Fibroblast of skin of left quadriceps (primary cell): ENCODE data around the gene NUDT13.
"Not testable (repeated sequence)": the region's sequence is repeated elsewhere in the genome, so short reads cannot be mapped to it uniquely, and the experiment has no call there.

Experiments used
- DNase-seq, 2 experiments: peaks; one replicate each; pipeline ENCODE4 v3.0.0-alpha.2; 2013; ENCODE audit warnings: low read depth in 2 of 2

Gene NUDT13

DNA sequence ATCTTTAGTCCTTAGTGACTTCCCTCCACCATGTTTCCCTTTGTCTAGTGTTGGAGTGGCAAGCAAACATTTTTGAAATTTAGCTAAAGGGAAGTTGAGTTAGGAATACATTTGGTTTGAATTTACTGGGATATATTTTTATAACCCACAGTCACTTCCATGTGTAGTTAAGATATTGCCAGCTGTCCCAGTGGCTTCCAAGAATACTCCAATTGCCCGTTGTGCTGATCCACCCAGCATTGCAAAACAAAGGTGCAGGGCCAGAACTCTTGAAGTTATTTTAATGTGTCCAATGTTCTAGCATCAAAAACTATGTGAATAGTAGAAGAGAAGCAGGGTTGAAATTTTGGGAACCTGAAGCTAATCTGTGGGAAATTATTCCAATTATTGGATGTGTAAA is 11.1 kb upstream of the NUDT13 start:
- no peak for DNase-seq

DNA sequence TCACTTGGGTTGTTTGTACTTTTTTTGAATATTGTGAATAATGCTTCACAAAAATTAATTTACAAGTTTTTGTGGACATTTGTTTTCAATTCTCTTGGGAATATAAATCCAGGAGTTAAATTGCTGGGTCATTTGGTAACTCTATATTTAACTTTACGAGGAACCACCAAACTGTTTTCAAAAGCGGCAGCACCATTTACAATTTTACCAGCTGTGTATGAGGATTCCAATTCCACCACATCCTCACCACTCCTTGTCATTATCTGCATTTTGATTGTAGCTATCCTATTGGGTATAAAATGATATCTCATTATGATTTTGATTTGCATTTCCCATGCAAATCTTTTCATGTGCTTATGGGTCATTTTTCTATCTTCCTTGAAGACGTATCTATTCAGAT is 4.0 kb upstream of the NUDT13 start:
- no peak for DNase-seq

DNA sequence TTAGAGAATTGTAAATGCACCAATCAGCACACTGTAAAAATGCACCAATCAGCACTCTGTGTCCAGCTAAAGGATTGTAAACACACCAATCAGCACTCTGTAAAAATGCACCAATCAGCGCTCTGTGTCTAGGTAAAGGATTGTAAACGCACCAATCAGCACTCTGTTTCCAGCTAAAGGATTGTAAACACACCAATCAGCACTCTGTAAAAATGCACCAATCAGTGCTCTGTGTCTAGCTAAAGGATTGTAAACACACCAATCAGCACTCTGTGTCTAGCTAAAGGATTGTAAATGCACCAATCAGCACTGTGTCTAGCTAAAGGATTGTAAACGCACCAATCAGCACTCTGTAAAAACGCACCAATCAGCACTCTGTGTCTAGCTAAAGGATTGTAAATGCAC is 1.0 kb upstream of the NUDT13 start:
- not testable (repeated sequence) for DNase-seq

DNA sequence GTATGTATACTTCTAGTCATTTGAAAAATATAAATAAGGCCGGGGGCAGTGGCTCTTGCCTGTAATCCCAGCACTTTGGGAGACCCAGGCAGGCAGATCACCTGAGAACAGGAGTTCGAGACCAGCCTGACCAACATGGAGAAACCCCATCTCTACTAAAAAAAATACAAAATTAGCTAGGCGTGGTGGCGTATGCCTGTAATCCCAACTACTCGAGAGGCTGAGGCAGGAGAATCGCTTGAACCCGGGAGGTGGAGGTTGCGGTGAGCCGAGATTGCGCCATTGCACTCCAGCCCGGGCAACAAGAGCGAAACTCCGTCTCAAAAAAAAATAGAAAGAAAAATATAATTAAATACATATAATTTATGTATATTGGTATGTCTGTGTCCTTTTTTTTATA is 1.8 kb downstream of the NUDT13 start:
- DNase-seq, result not testable (repeated sequence)

DNA sequence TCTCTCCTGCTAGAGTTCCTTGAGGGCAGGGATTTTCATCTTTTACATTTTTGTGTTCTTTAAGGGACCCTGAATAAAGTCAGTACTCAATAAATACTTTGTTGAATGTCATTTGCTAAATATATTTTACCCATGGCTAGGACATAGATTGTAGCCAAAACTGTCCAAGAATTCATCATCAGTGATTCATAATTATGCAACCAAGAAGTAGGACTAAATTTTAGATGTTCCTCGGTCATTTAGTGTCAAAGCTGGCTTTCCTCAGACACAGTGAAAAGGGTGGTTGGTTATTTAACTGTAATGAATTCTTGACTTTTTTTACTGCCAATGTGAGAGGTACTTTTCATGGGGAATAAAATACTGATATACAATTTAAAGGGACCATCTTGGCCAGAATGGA is 3.3 kb downstream of the NUDT13 start:
- DNase-seq, result no peak

DNA sequence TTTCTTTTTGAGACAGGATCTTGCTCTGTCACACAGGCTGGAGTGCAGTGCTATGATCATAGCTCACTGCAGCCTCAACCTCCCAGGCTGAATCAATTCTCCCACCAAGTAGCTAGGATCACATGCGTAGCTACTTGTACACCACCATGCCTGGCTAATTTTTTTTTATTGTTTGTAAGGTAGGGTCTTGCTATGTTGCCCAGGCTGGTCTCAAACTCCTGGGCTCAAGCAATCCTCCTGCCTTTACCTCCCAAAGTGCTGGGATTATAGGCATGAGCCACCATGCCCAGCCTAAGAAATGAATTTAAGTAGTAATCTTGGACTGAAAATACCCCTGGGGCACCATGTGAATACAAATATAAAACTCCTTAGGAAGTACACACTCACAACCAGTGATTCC is 5.8 kb downstream of the NUDT13 start:
- no peak for DNase-seq

DNA sequence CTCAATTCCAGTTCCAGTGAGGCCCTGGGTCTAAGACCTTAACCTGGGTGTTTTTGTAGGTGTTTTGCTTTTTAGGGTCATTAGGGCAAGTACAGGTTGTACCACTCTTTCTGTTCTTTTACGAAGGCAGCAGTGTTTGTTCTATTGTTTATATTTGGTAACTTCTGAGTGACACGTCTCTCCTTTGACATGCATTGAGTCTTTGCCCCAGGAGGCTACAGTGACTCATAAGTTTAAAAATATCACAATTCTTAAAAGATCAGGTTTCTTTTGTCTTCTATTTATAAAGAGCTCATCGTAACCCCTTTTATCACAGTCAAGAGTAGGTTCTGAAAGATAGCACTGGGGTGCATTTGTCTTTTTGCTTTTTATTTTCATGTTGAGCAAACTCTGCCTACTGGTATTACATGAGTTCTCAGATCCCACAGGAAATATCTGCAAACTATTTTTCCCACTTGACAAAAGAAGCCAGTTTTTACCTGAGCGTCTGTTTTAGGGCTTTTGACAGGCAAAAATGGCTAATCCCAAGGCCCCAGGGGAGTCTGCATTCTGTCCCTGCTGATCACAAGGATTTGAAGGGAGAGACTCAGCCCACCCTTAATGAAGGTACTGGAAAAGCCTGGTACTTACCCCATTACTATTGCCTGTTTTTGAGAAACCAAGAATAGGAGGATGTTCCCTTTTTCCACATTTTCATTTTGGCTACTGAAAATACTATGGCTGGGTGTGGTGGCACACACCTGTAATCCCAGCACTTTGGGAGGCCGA is 7.9 kb downstream of the NUDT13 start:
- DNase-seq, result no peak

DNA sequence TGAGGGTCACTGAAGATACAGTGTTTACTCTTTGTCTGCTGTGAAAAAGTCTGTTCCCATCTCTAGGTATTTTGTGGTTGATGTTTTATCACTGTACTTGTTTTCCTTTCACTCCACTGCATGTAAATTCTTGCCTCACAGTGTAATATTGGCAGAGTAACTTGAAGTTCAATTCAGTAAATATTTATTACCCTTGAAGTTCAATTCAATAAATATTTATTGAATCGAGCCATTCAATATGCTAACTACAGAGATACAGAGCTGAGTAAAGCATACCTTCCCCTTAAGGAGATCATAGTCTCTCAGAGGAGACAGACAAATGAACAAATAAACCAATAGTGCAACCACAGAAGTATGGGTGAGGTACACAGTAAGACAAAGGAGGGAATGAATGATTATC is 9.2 kb downstream of the NUDT13 start:
- no peak for DNase-seq

DNA sequence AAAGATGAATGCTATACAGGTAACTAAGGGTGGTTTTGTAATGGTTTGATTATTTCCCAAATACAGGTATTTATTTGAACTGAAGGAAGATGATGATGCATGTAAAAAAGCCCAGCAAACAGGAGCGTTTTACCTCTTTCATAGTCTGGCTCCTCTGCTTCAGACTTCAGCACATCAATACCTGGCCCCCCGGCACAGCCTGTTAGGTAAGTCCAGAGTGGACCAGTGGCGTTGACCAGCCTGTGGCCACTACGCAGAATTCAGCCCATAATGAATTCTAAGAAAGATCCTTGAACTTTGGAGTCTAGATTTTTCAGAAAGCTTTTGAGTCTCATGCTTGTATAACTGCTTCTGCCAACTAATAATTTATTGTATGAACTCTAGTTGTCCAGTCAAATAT is 9.7 kb downstream of the NUDT13 start:
- DNase-seq, result no peak

DNA sequence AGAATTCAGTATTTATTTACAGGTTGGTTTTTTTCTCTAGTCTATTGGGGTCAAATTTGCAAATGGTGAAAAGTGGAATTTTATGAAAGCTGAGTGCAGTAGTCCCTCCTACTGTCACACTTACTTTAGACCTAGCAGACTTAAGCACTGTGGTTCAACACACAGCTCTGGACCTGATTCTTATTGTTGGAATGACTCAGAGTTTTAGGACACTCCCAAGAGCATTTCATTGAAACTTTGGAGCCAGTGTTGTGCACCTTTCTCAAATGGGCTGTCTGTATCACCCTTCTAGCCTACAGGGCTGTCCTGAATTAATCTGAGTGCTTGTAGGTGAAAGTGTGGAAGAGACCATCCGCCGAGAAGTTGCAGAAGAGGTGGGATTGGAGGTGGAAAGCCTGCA is 16.1 kb downstream of the NUDT13 start:
- no peak for DNase-seq

DNA sequence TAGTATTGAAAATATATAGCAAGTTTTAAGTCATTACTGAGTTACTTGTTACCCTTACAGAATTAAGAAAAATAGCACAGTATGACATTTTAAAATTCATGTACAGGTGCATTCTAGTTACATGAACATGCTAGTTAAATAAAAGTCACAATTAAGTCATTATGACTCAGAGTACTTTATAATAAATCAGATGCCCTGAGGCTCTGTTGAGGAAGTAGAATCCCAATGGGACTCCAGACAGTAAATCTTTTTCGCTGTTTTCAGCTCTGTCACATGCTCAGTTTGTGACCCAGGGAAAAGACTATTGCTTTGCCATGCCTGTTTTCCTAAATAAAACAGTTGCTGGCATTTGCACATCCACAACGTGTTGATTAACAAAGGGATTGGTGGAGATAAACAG is 21.0 kb downstream of the NUDT13 start:
- DNase-seq, result no peak

DNA sequence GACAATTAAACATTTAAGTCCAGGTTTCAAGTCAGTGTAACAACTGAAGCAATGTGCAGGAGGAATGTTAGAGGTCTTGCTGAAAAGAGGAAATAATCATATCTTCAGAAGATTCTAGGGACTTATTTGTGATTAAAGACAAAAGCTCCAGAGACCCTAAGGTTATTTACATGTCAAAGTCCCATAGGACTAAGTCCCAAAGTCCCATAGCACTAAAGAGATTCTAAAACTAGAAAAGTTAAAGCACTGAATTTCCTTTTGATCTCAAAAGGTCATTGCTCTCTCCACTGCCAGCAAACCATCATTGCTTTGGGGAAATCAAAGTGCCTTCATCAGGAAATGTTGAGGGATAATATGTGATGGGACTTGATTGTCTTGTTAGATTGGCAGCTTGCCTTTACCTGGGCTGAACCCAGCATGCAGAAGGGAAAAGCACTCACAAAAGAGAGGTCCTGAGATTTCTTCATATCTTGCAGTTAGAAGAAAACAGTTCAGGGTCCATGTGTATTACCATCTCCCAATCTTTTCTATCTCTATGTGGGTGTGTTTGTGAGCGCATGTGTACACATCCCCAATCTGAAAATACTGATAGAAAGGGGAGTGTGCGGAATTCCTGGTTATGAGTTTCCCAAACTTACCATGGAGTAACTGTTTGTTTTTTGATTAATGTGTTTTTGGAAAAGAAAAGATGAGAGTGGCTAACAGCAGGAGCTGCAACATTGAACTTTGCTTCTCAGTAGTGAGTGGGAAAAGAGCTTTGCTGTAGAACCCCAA is 21.8 kb downstream of the NUDT13 start:
- DNase-seq, result no peak

DNA sequence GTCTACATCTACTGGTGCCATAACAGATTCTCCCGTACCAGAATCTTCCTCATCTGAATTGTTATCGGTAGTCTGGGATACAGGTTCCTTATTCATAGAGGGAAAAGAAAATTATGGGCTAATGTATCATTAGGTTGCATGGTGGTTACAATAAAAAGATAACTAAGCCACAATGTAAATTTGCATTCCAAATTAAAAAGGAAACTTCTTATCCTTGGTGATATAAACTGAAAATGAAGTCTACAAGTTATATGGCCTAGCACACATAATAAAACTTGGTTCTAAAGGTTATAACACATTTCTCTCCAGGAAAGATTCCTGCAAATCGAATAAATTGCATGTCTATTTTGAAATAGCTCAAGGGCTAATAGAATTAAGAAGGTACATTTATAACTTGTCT is 24.5 kb downstream of the NUDT13 start:
- DNase-seq, result no peak

DNA sequence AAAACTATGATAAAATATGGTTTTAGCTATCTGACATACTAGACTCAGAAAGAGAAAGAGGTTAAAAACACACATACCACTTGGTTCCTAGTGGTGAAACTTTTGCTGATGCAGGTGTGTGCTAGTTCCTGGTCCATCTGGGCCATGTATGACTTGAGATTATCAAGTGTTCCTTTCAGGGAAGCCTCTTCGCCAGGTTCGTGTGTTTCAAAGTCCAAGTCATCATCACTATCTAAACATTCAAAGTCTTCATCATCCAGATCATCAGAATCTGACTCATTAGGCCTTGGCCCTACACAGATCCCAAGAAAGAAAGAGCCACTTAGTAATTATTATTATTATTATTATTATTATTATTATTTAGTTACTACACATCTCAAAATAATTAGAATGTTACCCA is 26.4 kb downstream of the NUDT13 start:
- no peak for DNase-seq

DNA sequence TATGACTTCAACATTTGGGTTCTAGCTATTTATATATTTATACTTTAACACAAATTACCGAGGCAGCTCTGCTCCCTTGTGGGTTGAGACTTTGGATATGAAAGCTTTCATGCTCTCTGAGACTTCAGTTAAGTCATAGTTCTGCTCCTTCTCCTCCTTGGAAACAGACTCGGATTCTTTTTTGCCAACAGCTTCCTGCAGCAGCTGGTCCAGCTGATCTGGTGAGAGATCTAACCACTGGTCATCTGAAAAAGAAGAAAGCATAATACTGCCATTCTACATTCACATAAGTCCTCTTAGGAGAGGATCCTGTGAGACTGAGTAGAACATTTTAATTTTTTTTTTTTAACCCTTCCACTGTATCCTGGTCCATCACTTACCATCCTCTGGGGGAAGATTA is 29.0 kb downstream of the NUDT13 start:
- DNase-seq, result no peak

DNA sequence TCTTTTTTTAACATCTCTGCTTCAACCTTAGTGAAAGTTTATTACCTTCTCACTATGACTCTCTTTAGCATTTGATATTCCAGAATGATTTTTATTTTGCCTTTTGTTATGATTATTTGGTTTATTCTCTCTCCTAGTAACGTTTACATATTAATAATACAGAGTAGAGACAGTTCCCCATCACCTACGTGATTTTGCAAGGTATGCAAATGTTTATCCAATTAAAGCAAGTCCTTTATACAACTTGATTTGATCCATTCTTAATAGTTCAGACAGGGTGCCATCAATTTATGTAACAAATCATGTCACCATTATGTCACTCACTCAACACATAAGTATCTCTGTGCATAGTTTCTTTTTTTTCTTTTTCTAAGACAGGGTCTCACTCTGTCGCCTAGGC is 31.3 kb downstream of the NUDT13 start:
- DNase-seq, result no peak

DNA sequence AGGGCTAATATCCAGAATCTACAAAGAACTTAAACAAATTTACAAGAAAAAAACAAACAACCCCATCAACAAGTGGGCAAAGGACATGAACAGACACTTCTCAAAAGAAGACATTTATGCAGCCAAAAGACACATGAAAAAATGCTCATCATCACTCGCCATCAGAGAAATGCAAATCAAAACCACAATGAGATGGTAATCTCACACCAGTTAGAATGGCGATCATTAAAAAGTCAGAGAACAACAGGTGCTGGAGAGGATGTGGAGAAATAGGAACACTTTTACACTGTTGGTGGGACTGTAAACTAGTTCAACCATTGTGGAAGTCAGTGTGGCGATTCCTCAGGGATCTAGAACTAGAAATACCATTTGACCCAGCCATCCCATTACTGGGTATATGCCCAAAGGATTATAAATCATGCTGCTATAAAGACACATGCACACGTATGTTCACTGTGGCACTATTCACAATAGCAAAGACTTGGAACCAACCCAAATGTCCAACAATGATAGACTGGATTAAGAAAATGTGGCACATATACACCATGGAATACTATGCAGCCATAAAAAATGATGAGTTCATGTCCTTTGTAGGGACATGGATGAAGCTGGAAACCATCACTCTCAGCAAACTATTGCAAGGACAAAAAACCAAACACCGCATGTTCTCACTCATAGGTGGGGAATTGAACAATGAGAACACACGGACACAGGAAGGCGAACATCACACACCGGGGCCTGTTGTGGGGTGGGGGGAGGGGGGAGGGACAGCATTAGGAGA is 40.6 kb downstream of the NUDT13 start:
- not testable (repeated sequence) for DNase-seq

DNA sequence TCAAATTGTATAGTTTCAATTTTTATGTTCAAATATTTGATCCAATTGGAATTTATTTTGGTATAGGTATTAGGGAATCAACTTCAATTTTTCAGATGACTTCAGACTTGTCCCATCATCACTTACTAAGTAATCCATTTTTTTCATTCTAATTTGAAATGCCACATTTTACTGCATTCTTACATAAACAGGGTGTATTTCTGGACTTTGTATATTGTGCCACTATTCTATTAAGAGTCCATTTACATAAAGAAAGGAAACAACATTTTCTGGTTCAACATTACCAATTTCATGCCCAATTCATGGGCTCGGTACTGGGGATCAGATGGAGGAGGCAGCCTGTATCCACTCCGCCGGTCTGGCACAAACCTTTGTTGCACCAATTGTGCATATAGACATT is 41.8 kb downstream of the NUDT13 start:
- no peak for DNase-seq

DNA sequence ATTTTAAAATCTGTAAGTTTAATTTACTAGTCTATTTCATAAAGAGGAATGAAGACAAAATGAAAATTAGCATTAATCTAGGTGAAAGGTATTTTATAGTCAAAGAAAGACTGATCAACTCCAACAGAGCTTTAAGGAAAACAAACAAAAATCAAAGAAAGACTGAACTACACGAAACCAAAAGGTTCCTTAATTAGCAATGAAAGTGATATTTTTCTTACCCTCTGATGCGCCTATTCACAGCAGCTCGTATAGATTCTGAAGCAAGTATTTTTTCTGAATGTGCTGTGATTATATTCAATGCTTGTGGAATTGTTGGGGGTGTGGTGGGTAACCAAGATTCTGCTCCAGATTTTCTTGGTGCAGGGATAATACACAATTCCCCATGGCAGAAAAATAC is 45.8 kb downstream of the NUDT13 start:
- no peak for DNase-seq

DNA sequence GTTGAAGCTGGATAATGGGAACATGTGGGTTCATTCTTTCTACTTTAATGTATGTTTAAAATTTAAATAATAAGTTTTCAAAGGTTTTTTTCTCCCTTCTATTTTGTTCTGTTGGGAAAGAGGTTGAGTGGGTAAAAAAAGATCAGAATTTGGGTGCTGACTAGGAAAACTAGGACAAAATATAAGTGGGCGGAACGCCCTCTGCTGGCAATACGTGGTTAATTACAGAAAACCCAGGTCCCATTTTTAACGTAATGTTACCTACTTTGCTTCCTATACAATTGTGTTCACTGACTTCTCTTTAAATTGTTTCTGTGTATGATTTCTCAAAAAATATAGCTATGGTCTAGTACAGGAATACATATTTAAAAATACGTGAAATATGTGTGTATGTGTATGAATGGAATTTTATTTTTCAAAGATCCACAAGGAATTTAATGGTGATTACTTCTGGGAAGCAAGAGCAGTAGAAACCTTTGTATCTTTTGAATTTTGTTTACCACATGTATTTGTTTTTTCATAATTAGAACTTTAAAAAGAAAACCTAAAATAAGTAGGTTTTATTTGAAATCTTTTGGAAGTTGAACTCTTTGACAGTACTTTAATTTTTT is 48.9 kb downstream of the NUDT13 start:
- DNase-seq, result no peak

DNA sequence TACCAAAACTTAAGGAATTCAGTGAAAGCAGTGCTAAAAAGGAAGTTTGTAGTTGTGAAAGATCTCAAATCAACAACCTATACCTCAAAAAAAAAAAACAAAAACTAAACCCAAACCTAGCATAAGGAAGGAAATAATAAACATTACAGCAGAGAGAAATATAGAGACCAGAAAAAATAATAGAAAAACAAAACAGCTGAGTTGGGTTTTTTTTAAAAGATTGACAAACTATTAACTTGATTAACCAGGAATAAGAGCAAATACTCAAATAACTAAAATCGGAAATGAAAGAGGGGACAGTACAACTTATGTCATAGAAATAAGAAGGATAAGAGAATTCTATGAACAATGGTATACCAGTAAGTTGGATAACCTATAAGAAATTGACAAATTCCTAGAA is 50.8 kb downstream of the NUDT13 start:
- no peak for DNase-seq

DNA sequence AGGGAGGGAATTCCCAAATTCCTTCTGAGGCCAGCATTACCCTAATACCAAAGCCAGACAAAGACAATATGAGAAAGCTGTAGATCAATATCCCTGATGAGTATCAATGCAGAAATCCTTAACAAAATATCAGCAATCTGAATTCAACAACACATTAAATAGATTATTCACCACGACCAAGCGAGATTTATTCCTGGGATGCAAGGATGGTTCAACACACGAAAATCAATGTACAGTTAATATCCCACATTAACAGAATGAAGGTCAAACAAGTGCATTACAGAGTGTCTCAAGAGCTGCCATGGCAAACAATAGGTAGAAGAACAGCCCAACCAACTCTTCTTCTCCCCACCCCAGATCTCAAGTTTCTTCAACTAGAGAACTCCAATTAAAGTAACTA is 51.4 kb downstream of the NUDT13 start:
- DNase-seq, result no peak
